GM06990 (cell line): ENCODE data around the gene NUS1.
"Not testable (repeated sequence)": the region's sequence is repeated elsewhere in the genome, so short reads cannot be mapped to it uniquely, and the experiment has no call there.

Experiments
- DNase-seq: peaks from one replicate; pipeline ENCODE4 v3.0.0-alpha.2; 2011; ENCODE audit not compliant: insufficient read length; ENCODE audit errors: extremely low read depth
- H3K27me3 ChIP-seq: replicated peaks from 2 replicates; pipeline ENCODE4 v1.6.0; 2011; ENCODE audit warnings: low read length; ENCODE audit not compliant: control insufficient read depth, insufficient read depth
- H3K36me3 ChIP-seq: 2 replicates; pipeline ENCODE4 v1.5.1; 2011; ENCODE audit warnings: low read length; ENCODE audit not compliant: control insufficient read depth, insufficient read depth
- H3K4me3 ChIP-seq: replicated peaks from 2 replicates; pipeline ENCODE4 v1.5.1; 2011; ENCODE audit warnings: low read depth, mild to moderate bottlenecking, control low read depth, low read length
- TF ChIP-seq, protein P1 (sequence below): IDR thresholded peaks from 2 replicates; pipeline ENCODE4 v1.5.1; 2011; ENCODE audit warnings: low read length, control low read depth, mild to moderate bottlenecking, inconsistent platforms; ENCODE audit not compliant: insufficient read depth, poor library complexity, severe bottlenecking

NUS1 gene

GRCh38 chr6:117674991-117675657, at the start of gene NUS1:
NUS1 (plus strand) TSS chr6:117675469; CDS start chr6:117675671, 202 bp downstream.
- H3K4me3 ChIP-seq = peak within 1 kb of the TSS; percentile 86
- no peaks in the 10 kb centered on the region for H3K27me3 ChIP-seq
- TF ChIP-seq, protein P1, sequence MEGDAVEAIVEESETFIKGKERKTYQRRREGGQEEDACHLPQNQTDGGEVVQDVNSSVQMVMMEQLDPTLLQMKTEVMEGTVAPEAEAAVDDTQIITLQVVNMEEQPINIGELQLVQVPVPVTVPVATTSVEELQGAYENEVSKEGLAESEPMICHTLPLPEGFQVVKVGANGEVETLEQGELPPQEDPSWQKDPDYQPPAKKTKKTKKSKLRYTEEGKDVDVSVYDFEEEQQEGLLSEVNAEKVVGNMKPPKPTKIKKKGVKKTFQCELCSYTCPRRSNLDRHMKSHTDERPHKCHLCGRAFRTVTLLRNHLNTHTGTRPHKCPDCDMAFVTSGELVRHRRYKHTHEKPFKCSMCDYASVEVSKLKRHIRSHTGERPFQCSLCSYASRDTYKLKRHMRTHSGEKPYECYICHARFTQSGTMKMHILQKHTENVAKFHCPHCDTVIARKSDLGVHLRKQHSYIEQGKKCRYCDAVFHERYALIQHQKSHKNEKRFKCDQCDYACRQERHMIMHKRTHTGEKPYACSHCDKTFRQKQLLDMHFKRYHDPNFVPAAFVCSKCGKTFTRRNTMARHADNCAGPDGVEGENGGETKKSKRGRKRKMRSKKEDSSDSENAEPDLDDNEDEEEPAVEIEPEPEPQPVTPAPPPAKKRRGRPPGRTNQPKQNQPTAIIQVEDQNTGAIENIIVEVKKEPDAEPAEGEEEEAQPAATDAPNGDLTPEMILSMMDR = peak; percentile 88
- H3K36me3 ChIP-seq = no peaks in the 10 kb centered on the region; the same call in 1 of the 2 replicates
- peak; percentile 98 for DNase-seq

DNA sequence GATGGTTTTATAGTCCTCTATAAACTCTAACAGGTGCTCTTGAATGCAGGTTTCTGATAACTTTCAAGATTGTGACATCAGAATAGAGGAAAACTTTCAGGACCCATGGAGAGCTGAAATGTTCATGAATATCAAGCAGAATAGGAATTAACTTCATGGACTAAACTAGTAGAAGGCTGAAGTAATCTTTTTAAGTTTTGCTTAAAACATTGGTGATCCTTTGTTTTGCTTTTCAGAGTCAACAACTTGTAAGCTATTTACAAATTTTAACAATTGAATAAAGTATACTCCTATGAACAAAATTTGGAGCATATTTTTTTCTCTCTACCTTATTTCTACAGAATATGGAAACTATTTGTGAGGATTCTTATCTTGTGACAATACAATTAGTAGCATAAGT, 47.7 kb upstream of the NUS1 start:
- no peak overlapping the region for H3K4me3 ChIP-seq
- TF ChIP-seq, protein P1 = no peak
- no peaks in the 10 kb centered on the region for H3K36me3 ChIP-seq
- DNase-seq = no peak
- no peaks in the 10 kb centered on the region for H3K27me3 ChIP-seq

DNA sequence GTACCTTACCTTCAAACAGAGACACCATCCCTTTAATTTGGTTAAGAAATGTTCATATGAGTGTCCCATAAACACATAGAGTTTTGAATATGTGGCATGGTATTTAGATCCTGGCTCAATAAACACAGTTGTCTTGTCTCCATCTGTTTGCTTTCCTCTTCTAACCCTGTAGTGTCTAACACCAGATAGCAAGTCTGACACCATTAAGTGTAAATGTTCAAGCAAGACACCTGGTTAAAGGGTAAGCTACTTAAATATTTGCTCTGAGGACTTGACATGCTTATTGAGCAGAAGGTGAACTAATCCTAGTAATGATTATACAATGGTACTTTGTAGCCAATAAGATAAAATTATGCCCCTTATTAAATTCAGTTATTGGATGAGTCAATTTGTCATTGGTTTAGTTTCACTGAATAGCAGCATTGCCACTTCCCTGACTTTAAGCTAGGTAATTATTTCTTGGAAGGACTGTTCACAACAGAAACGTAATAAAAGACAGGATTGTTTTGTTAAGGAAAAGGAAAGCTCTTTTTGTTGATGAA, 46.1 kb upstream of the NUS1 start:
- TF ChIP-seq, protein P1 = no peak
- Histone ChIP-seq H3K36me3 (no peaks in the 10 kb centered on the region), H3K27me3 (no peaks in the 10 kb centered on the region), H3K4me3 (no peak overlapping the region)
- no peak for DNase-seq

DNA sequence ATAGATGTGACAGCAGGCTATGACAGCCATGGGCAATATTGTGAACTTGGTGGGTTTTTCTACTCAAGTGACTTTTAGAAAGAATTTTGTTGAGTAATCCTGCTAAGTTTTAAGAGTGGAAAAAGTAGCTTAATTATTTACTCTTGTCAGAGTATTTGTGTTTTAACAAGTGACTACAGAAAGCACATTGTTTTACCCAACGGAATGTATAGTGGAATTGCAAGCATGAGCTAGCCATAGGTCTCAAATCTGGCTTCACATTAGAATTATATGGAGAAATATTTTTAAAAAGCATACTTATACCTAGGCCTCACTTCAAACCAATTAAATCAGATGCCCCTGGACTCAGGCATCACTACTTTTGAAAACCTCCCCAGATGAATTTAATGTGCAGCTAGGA, 37.5 kb upstream of the NUS1 start:
- TF ChIP-seq, protein P1 = no peak
- no peaks in the 10 kb centered on the region for H3K27me3 ChIP-seq
- no peak overlapping the region for H3K4me3 ChIP-seq
- no peaks in the 10 kb centered on the region for H3K36me3 ChIP-seq
- no peak for DNase-seq

- TF ChIP-seq, protein P1 = no peak
- no peak for DNase-seq
- H3K4me3 ChIP-seq = no peak overlapping the region
- H3K36me3 ChIP-seq = no peaks in the 10 kb centered on the region
- no peaks in the 10 kb centered on the region for H3K27me3 ChIP-seq
Measured at GRCh38 chr6:117642976-117643375, 32.3 kb upstream of the NUS1 start.

GRCh38 chr6:117651984-117652383, 23.3 kb upstream of the NUS1 start:
- not testable (repeated sequence) for H3K4me3 ChIP-seq, H3K27me3 ChIP-seq, DNase-seq, H3K36me3 ChIP-seq
